Dedifferentiated amniotic fluid mesenchymal stem cell (primary cell): Measurements from ENCODE around the gene PAX4.
"Not testable (repeated sequence)": the region's sequence is repeated elsewhere in the genome, so short reads cannot be mapped to it uniquely, and the experiment has no call there.

Experiments used
- DNase-seq: peaks from one replicate; pipeline ENCODE4 v3.0.0-alpha.2; 2016; ENCODE audit errors: extremely low spot score

PAX4 gene

DNA sequence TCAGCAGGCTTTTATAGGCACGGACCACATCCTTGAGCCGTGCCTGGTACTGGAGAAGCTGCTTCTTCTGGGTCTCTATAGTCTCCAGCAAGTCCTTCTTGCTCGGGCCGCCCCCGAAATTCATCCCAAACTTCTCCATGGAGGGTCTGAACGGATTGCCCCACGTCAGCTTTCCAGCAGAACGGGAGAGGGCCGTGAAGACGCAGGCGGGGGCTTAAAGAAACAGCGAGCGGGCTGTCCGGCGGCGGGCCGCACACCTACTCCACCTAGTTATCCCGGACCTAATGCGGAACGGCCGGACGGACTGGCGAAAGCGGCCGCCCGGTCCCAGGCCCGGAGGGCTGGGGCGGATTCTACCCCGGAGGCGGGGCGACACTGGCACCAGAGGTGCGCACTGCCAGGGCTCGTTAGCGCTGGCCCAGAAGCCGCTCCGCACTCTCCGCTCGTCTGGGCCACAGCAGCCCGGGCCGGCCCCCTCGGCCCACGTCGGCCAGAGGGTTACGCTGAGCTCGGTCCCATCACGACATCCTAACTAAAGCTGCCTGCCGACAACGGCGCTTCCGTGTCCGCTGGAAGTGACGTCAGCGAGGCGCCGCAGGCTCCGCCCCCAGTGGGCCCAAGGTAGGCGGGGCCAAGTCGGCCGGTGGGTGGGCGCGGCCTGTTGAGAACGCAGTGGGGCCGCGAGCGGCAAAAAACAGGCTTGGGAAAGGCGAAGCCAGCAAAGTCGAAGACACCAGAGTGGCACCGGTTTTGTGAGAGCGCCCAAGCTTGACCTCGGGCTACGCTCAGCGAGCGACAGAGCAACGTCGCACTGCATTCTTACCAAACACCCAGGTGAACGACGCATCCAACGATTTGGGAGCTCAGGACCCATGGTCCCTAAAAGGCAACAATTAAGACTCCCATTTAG lies 32.6 kb downstream of the PAX4 start, which contains the start of gene GCC1:
Gene GCC1, minus strand, starts transcription at position 553 of the 910 bp plus-strand sequence. Its CDS starts 414 bp downstream, at position 139.
- DNase-seq: peak; percentile 88

DNA sequence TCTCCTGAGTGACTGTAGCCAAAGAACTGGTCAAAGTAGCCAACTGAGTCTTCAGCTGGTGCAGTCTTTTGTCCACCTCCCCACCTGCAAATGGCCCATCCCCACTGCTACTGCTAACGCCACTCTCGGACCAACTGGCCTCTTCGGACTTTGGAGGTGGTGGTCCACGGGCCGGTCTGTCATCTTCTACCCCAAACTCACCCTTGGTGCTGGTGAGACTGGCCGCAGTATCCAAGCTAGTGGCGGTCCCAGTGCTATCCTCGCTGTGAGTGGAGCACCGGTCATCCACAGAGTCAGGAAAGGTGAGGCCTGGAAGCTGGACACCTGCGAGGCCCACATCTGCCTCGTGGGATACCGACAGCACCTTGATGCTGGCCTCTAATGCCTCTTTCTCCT lies 33.3 kb downstream of the PAX4 start:
- no peak for DNase-seq

DNA sequence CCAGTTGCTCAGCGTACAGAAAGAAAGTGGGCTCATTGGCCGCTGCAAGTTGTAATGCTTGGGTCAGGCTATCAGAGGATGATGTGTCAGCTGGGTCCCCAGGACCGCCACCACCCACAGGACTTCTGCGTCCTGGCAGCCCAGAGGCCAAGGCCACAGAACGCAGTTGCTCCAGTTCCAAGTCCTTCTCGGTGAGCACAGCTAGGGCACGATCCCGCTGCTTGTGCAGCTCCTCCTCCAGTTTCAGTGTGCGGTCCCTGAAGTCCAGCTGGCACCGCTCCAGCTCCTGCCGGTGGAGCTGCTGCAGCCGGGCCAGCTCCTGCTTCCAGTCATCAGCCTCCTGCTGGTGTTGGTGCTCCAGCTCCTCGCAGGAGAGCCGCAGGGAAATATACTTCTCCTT lies 35.6 kb downstream of the PAX4 start:
- no peak for DNase-seq

DNA sequence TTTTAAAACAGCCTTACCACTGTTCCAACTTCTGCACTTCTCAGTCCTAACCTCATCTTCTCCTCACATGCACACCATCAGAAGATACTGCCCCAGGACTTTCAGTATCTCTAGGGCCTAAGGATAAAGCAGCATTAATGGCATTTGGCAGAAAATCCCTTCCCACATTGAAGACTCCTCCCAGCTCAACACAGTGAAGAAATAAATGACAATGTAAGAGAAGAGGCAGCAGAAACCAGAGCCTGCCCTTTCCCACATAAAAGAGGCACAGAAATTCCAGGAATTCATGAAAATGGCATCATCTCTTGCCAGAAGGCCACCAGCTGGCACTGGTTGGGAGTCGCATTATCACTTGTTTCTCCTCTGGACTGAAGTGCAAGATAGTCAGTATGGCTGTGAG lies 36.2 kb downstream of the PAX4 start:
- no peak for DNase-seq

DNA sequence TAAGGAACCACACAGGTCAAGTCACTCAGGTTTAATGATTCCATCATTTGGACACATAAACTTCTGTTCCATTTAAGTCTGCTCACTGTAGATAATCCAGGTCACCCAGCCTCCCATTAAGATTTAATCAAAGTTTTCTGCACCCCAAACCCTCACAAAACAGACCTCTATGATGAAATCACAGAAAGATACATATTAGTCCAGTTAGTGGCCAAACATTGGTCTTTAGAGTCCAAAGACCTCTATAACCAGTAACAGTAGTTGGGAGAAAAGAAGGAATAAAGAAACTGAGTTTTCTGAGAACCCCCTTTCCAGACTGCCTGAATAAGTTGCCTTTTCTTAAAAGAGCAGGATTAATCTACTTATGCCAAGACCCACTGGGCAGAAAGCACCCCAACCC lies 37.3 kb downstream of the PAX4 start:
- no peak for DNase-seq

DNA sequence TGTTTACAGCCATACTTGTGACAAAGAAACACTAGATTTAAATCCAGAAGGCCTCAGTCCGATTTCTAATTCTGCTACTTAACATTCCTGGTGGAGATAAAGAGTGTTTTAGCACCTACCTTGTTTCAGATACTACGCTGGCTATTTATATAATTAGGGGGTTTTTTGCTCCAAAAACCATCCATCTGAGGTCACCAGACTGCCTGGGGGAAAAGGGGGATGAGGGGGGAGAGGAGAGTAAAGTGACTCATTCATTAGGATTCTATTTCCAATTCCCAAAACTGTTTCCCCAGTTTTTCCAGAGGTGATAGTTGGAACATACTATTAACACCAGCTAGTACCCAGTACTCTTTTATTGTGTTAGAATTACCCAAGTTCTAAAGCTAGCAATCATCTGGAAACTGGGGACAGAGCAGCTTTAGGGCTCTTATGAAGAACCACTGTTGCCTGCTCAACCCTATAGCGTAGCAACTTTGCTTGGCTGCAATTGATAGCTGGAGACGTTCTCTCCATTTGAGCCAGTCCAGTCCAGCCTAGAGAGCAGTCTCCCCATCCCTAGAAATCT lies 39.1 kb downstream of the PAX4 start:
- no peak for DNase-seq

DNA sequence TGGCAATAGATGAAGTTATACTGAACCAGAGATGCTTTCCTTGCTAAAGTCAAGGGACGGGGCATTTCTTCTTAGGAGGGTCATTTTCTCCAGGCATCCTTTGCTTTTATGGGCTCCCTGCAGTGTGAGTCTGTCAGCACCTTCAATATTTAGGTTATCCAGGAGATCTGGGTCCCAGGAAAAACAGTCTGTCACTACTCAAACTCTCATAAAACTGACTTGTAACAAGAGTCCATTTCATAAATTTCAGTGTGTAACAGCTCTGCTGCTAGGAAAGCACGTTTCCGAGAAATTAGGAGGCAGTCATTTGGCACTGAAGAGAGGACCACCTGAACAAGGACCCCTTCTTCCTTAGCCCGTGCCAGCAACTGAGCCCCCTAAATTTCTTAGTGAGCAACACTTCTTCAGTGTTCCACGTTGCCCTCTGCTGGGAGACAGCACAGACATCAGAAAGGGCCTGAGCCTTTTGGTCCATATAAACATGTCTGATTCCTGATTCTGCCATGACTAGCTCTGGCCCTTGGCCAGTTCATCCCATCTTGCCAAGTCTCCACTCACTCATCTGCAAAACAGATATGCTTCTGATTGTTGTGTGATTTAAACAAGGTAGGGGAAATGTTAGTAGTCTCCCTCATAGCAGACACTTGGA lies 39.8 kb downstream of the PAX4 start:
- DNase-seq: no peak

DNA sequence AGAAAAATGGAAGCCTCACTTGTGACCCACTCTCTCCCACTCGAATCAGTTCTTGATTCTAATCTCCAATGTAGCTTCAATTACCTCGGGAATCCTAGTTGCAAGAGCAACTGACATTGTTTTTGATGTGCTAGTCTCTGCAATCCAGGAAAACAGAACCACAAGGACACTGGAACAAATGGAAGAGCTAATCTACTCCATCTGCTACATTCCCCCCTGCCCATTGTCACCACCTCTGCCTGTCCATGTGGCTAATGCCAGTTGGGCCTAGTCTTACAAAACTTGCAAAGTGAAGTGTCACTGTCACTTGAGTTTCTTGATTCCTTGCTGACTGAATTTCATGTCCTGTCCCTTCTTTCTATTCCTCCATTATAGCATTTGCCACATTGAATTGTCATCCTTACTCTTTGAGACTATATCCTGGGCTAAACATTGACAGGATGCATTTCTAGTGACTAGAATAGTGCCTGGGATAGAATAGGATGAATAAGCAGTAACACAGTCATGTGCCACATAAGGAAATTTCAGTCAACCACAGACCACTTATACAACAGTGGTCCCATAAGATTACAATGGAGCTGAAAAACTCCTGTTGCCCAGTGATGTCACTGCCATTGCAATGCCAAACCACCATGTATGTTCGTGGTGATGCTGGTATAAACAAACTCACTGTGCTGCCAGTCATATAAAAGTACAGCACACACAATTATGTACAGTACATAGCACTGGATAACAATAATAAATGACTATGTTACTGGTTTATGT lies 46.0 kb downstream of the PAX4 start:
- no peak for DNase-seq

DNA sequence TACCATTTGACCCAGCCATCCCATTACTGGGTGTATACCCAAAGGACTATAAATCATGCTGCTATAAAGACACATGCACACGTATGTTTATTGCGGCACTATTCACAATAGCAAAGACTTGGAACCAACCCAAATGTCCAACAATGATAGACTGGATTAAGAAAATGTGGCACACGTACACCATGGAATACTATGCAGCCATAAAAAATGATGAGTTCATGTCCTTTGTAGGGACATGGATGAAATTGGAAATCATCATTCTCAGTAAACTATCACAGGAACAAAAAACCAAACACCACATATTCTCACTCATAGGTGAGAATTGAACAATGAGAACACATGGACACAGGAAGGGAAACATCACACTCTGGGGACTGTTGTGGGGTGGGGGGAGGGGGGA lies 49.9 kb downstream of the PAX4 start:
- DNase-seq: not testable (repeated sequence)

DNA sequence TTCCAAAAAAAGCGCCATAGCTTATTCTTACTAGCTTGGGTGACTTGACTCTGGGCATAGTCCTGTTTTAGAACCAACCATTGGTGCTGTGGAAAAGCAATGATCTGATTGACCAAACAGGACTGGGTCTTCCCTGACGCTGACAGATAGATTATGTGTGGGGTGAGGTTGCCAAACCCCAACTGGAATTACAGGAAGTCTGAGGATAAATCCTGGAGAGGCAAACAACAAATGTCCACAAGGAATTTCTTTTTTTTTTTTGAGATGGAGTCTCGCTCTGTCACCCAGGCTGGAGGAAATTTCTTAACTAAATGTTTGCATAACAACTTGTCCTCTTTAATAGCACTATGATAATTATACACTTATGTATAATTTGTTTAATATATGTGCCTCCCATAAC lies 51.7 kb downstream of the PAX4 start:
- no peak for DNase-seq
